ENCODE measurements around the gene PHAF1.

The PHAF1 gene

DNA sequence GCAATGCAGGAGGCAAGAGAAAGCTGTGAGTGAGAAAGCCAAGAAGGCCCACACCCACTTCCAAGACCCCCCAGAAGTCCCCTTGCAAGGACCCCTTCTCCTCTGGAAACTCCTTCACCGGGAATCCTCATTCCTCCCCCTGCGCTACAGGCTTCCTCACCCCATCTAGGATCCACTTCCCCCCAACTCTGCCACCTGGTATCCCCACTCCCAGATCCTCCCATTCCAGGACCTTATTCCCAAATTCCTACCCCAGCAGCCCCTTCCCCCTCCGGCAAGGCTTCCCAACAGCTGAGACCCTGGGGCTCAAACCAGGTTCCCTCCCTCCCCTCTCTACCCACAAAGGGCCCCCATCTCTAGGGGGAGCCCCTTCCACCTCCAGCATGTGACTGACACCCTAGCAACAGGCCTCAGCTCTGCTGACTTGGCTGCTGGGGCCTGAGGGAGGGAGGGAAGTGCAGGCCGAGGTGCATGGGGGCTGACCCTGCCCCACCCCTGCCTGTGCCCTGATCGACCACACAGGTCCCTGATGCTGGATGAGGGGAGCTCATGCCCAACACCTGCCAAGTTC, 56.9 kb downstream of the PHAF1 start:
- Histone ChIP-seq H3K9ac (ENCODE audit: low read length) (no peak overlapping the region), H3K36me3 (ENCODE audit: control insufficient read depth, insufficient read depth, low read length, severe bottlenecking) (no peaks in the 10 kb centered on the region), H3K4me3 (ENCODE audit: low read length) (no peak overlapping the region), H3K9me3 (ENCODE audit: control insufficient read depth, low read length) (no peaks in the 10 kb centered on the region), H3K4me1 (ENCODE audit: control insufficient read depth, insufficient read depth, low read length) (peaks cover 32% of the 10 kb centered on the region), H3K27me3 (replicated peaks; ENCODE audit: control insufficient read depth, insufficient read depth, low read length) (peaks cover 5% of the 10 kb centered on the region)
- DNase-seq (ENCODE audit: low read depth) = no peak

DNA sequence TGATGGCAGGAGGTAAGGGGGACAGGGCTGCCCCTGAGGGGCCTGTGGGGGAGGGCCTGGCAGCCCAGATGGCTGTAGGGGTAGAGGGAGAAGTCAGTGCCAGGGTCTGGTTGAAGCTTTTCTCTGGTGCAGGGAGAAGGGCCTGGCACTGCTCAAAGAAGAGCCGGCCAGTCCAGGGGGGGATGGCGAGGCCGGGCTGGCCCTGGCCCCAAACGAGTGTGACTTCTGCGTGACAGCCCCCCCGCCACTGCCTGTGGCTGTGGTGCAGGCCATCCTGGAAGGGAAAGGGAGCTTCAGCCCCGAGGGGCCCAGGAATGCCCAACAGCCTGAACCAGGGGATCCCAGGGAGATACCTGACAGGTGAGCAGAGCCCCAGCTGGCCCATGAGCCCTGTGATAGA, 57.8 kb downstream of the PHAF1 start:
- no peak for DNase-seq (ENCODE audit: low read depth)
- H3K4me3 ChIP-seq (ENCODE audit: low read length) = no peak overlapping the region
- H3K9ac ChIP-seq (ENCODE audit: low read length) = no peak overlapping the region
- H3K4me1 ChIP-seq (ENCODE audit: control insufficient read depth, insufficient read depth, low read length) = peaks cover 31% of the 10 kb centered on the region
- H3K27me3 ChIP-seq (replicated peaks; ENCODE audit: control insufficient read depth, insufficient read depth, low read length) = peaks cover 5% of the 10 kb centered on the region
- H3K9me3 ChIP-seq (ENCODE audit: control insufficient read depth, low read length) = no peaks in the 10 kb centered on the region
- H3K36me3 ChIP-seq (ENCODE audit: control insufficient read depth, insufficient read depth, low read length, severe bottlenecking) = no peaks in the 10 kb centered on the region

DNA sequence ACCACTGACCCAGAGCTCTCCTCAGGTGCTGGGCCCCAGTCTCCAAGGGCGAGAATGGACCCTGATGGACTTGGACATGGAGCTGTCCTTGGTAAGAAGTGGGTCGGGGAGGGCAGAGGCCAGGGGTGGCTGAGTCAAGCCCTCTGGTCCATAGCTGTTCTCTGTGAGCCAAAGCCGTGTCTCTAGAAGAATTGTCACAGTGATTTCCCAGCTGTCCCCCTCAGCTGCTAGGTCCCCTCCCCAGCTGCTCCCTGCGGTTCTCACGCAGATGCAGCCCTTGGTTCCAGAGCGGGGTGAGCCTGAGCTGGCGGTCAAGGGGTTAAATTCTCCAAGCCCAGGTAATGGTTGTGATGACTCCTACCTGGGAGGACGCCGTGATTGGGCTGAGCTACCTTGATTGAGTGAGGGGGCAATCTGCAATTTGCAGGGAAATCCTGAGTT, 59.3 kb downstream of the PHAF1 start:
- H3K4me3 ChIP-seq (ENCODE audit: low read length) = peak overlapping the region; percentile 81
- H3K27me3 ChIP-seq (replicated peaks; ENCODE audit: control insufficient read depth, insufficient read depth, low read length) = peaks cover 5% of the 10 kb centered on the region
- H3K36me3 ChIP-seq (ENCODE audit: control insufficient read depth, insufficient read depth, low read length, severe bottlenecking) = no peaks in the 10 kb centered on the region
- H3K4me1 ChIP-seq (ENCODE audit: control insufficient read depth, insufficient read depth, low read length) = peaks cover 37% of the 10 kb centered on the region
- DNase-seq (ENCODE audit: low read depth) = no peak
- H3K9me3 ChIP-seq (ENCODE audit: control insufficient read depth, low read length) = no peaks in the 10 kb centered on the region
- H3K9ac ChIP-seq (ENCODE audit: low read length) = peak overlapping the region; percentile 90

DNA sequence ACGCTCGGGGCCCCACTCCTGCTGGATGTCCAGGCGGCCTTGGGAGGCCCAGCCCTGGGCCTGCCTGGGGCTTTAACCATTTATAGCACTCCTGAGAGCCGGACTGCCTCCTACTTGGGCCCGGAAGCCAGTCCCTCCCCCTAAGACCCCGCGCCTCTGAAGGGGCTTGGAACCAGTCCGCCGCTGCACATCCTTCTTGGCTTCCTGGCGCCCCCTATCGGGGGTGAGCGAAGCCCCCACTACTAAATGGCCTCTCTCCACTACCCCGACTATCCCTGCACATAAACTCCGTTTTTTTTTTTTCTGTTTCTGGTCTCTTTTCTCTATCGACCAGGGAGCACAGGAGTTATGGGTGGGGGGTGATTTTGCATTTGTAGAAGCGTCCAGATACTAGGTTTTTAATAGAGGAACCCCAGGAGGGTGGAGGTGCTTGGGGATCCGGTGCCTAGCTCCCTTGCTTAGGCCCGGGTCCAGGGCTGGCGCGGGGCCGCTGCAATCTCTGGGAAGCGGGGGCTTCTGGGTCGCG, 60.0 kb downstream of the PHAF1 start:
- no peaks in the 10 kb centered on the region for H3K9me3 ChIP-seq (ENCODE audit: control insufficient read depth, low read length)
- no peaks in the 10 kb centered on the region for H3K36me3 ChIP-seq (ENCODE audit: control insufficient read depth, insufficient read depth, low read length, severe bottlenecking)
- peak overlapping the region; percentile 90 for H3K9ac ChIP-seq (ENCODE audit: low read length)
- peak overlapping the region; percentile 81 for H3K4me3 ChIP-seq (ENCODE audit: low read length)
- peaks cover 39% of the 10 kb centered on the region for H3K4me1 ChIP-seq (ENCODE audit: control insufficient read depth, insufficient read depth, low read length)
- peak; percentile 53 for DNase-seq (ENCODE audit: low read depth)
- H3K27me3 ChIP-seq (replicated peaks; ENCODE audit: control insufficient read depth, insufficient read depth, low read length) = peaks cover 5% of the 10 kb centered on the region

DNA sequence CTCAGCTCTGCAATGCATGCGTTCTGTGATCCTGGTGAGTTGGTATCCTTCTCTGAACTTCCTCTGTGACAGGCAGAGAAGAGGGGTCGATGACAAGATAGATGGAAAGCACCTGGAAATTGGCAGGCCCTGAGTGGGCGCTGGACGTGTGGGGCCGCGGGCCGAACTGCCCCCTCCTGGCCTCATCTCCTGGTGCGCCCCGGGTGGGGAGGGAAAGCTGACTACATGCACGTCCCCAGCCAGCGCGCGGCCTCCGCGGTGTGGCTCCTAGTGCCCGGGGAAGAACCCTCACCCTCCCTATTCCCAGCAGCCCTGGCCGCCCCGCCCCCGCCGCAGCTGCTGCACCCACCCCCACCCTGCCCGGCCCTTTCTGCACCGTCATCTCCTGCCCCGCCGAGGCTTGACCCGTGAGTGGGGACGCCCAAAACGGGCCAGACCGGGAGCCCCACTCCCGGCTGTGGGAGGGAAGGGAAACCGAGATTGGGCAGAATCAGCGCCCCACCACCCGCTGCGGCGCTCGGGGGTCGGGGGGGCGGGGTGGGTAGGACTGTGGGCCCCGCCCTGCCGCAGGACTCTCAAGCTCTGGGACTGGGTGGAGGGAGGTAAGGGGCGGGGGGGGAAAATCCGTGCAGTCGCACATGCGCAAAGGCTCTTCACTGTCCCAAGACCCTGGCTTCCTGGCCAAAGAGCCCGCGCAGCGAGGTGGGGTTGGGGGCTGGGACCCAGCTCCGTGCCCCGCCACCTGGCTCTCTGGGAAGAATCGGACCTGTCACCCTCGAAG, 60.6 kb downstream of the PHAF1 start, which contains the start of gene NOL3:
Gene NOL3 (plus strand): TSS at position 371 of the 781 bp plus-strand sequence.
- H3K4me3 ChIP-seq (ENCODE audit: low read length) = peak within 1 kb of the TSS; percentile 81
- no peaks in the 10 kb centered on the region for H3K9me3 ChIP-seq (ENCODE audit: control insufficient read depth, low read length)
- H3K9ac ChIP-seq (ENCODE audit: low read length) = peak within 1 kb of the TSS; percentile 90
- no peaks in the 10 kb centered on the region for H3K36me3 ChIP-seq (ENCODE audit: control insufficient read depth, insufficient read depth, low read length, severe bottlenecking)
- DNase-seq (ENCODE audit: low read depth) = peak; percentile 93
- H3K4me1 ChIP-seq (ENCODE audit: control insufficient read depth, insufficient read depth, low read length) = peaks cover 33% of the 10 kb centered on the region
- no peaks in the 10 kb centered on the region for H3K27me3 ChIP-seq (replicated peaks; ENCODE audit: control insufficient read depth, insufficient read depth, low read length)

DNA sequence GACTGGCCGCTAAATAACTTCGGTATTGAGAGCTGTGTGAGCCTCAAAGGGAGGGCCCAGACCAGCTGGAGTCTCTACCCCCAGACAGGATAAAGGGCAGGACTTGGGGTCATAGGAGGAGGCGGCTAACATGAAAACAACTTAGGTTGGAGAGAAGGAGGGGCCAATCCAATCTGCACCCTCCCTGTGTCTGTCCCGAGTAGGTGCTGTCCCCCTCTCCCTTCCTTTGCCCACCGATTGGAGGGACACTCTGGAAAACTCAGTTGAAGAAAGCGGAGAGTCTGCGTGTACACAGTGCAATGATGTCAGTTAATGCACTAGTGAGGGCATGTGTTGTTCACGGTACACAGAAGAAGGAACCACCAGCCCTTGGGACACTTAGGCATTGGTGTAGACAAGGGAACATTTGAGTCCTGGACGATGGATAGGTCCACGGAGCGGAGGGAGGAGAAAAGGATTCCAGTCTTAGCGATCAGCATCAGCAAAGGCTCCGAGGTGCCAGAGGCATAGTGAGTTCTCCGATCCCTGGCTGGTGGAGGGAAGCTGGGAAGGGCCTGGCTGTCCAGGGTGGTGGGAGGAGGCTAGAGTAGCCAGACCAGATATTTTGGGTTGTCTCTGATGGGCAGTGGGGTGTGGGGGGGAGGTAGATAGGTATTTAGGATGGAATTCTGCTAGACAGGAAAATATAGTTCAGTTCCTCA, 61.4 kb downstream of the PHAF1 start:
- Histone ChIP-seq H3K27me3 (replicated peaks; ENCODE audit: control insufficient read depth, insufficient read depth, low read length) (no peaks in the 10 kb centered on the region), H3K9ac (ENCODE audit: low read length) (peak overlapping the region; percentile 83), H3K4me3 (ENCODE audit: low read length) (peak overlapping the region; percentile 70), H3K36me3 (ENCODE audit: control insufficient read depth, insufficient read depth, low read length, severe bottlenecking) (no peaks in the 10 kb centered on the region), H3K9me3 (ENCODE audit: control insufficient read depth, low read length) (no peaks in the 10 kb centered on the region), H3K4me1 (ENCODE audit: control insufficient read depth, insufficient read depth, low read length) (peaks cover 33% of the 10 kb centered on the region)
- peak; percentile 49 for DNase-seq (ENCODE audit: low read depth)

DNA sequence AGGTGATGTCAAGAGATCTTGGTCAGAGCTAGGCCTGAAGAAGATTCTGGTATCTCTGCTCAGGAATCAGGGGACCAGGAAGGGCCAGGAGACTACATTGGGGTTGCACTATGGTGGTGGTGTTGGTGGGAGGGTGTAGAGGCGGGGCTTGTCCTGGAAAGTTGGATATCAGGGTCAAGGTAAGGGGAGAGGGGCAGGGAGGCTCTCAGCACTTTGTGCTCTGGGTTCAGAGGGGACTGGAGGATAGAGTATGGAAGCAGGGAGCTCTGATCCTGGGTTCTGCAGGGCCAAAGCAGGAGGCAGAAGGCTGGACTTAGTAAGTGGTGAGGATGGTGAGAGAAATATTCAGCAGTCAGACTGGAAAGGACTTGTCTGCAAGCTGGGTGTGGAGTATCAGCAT, 63.6 kb downstream of the PHAF1 start:
- H3K9ac ChIP-seq (ENCODE audit: low read length) = peak overlapping the region; percentile 85
- H3K9me3 ChIP-seq (ENCODE audit: control insufficient read depth, low read length) = no peaks in the 10 kb centered on the region
- peak overlapping the region; percentile 80 for H3K4me3 ChIP-seq (ENCODE audit: low read length)
- DNase-seq (ENCODE audit: low read depth) = no peak
- H3K27me3 ChIP-seq (replicated peaks; ENCODE audit: control insufficient read depth, insufficient read depth, low read length) = no peaks in the 10 kb centered on the region
- peaks cover 33% of the 10 kb centered on the region for H3K4me1 ChIP-seq (ENCODE audit: control insufficient read depth, insufficient read depth, low read length)
- no peaks in the 10 kb centered on the region for H3K36me3 ChIP-seq (ENCODE audit: control insufficient read depth, insufficient read depth, low read length, severe bottlenecking)

DNA sequence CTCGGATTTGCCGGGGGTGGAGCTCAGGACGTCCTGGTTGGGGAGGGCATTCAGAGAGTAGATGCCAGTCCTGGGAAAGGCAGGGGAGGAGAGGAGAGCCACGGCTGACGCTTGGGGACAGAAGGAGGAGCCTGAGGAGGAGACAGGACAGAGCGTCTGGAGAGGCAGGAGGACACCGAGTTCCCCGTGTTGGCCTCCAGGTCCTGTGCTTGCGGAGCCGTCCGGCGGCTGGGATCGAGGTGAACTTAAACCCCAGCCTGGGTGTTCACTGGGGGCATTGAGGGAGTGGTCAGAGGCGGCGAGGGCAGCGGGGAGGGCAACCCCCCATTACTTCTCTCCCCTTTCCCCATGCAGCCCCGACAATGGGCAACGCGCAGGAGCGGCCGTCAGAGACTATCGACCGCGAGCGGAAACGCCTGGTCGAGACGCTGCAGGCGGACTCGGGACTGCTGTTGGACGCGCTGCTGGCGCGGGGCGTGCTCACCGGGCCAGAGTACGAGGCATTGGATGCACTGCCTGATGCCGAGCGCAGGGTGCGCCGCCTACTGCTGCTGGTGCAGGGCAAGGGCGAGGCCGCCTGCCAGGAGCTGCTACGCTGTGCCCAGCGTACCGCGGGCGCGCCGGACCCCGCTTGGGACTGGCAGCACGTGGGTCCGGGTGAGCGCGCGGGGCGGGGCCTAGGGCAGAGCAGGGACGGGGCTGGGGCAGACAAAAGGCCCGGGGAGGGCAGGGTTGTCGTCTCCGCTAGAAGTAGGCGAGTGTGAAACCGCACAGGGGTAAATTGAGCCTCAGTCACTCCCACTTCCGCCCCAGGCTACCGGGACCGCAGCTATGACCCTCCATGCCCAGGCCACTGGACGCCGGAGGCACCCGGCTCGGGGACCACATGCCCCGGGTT, 64.3 kb downstream of the PHAF1 start:
- H3K27me3 ChIP-seq (replicated peaks; ENCODE audit: control insufficient read depth, insufficient read depth, low read length) = no peaks in the 10 kb centered on the region
- H3K36me3 ChIP-seq (ENCODE audit: control insufficient read depth, insufficient read depth, low read length, severe bottlenecking) = no peaks in the 10 kb centered on the region
- DNase-seq (ENCODE audit: low read depth) = peak; percentile 94
- H3K4me3 ChIP-seq (ENCODE audit: low read length) = peak overlapping the region; percentile 80
- peaks cover 33% of the 10 kb centered on the region for H3K4me1 ChIP-seq (ENCODE audit: control insufficient read depth, insufficient read depth, low read length)
- peak overlapping the region; percentile 85 for H3K9ac ChIP-seq (ENCODE audit: low read length)
- H3K9me3 ChIP-seq (ENCODE audit: control insufficient read depth, low read length) = no peaks in the 10 kb centered on the region

DNA sequence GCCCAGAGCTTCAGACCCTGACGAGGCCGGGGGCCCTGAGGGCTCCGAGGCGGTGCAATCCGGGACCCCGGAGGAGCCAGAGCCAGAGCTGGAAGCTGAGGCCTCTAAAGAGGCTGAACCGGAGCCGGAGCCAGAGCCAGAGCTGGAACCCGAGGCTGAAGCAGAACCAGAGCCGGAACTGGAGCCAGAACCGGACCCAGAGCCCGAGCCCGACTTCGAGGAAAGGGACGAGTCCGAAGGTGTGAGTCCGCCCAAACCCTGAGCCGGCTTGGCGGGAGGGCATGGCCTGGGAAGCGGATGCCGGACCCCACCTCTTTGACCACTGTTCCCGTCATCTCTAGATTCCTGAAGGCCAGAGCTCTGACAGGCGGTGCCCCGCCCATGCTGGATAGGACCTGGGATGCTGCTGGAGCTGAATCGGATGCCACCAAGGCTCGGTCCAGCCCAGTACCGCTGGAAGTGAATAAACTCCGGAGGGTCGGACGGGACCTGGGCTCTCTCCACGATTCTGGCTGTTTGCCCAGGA, 65.0 kb downstream of the PHAF1 start:
- Histone ChIP-seq H3K27me3 (replicated peaks; ENCODE audit: control insufficient read depth, insufficient read depth, low read length) (no peaks in the 10 kb centered on the region), H3K4me3 (ENCODE audit: low read length) (peak overlapping the region; percentile 80), H3K9me3 (ENCODE audit: control insufficient read depth, low read length) (no peaks in the 10 kb centered on the region), H3K36me3 (ENCODE audit: control insufficient read depth, insufficient read depth, low read length, severe bottlenecking) (no peaks in the 10 kb centered on the region), H3K9ac (ENCODE audit: low read length) (peak overlapping the region; percentile 85), H3K4me1 (ENCODE audit: control insufficient read depth, insufficient read depth, low read length) (peaks cover 27% of the 10 kb centered on the region)
- no peak for DNase-seq (ENCODE audit: low read depth)

DNA sequence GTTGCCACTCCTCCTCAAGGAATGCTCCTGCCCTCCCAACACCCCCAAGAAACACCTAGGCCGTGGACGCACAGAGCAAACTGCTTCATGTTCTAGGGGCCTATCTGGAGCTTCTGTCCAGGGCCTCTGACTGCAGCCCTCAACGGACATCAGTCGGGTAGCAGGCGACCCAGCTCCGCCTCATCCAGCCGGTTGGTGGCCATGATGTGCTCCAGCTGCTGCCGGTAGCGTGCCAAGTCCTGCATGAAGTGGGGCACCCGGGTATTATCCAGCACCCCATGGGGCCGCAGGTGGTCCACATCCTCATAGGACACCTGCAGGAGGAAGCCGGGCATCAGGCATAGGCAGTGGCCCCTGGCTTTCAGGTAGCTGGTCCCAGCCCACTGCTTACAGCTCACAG, 66.9 kb downstream of the PHAF1 start:
- Histone ChIP-seq H3K36me3 (ENCODE audit: control insufficient read depth, insufficient read depth, low read length, severe bottlenecking) (no peaks in the 10 kb centered on the region), H3K4me1 (ENCODE audit: control insufficient read depth, insufficient read depth, low read length) (peaks cover 24% of the 10 kb centered on the region), H3K9me3 (ENCODE audit: control insufficient read depth, low read length) (no peaks in the 10 kb centered on the region), H3K4me3 (ENCODE audit: low read length) (no peak overlapping the region), H3K27me3 (replicated peaks; ENCODE audit: control insufficient read depth, insufficient read depth, low read length) (no peaks in the 10 kb centered on the region), H3K9ac (ENCODE audit: low read length) (no peak overlapping the region)
- no peak for DNase-seq (ENCODE audit: low read depth)

Measured in adipocyte (in vitro differentiated cells).